Ovary (tissue), 3 donors: Measurements from ENCODE around the gene ATP5PO.
"Not testable (repeated sequence)": the region's sequence is repeated elsewhere in the genome, so short reads cannot be mapped to it uniquely, and the experiment has no call there.

Experiments
- CTCF ChIP-seq, 3 donors: fragments of 450-650 bp in 2 of 3; fragments of 200-600 bp in 1 of 3; IDR thresholded peaks; one replicate each; pipeline versions ENCODE4 v1.5.1 to v1.8.0; 2016 to 2022; ENCODE audit warnings: antibody characterized with exemption in 3 of 3, mild to moderate bottlenecking in 1 of 3
- POLR2A ChIP-seq: fragments of 450-650 bp; IDR thresholded peaks from one replicate; pipeline ENCODE4 v1.6.1; 2017; ENCODE audit warnings: antibody characterized with exemption, mild to moderate bottlenecking, moderate library complexity
- donor health status: DM: no; HTN: no; CAD: no.

GRCh38 chr21:33926248-33926647 lies 10.6 kb upstream of the ATP5PO start:
- not testable (repeated sequence) for TF ChIP-seq CTCF (IDR thresholded peaks at IDR 0.05); POLR2A
